GM18517 (cell line): ENCODE data around the gene STAG2.
"Not testable (repeated sequence)": the region's sequence is repeated elsewhere in the genome, so short reads cannot be mapped to it uniquely, and the experiment has no call there.

Experiments used
- ATAC-seq: cut with Tn5 transposase; IDR thresholded peaks from one replicate; pipeline ENCODE4 v1.9.1; 2021; ENCODE audit warnings: mild to moderate bottlenecking, moderate library complexity; ENCODE audit not compliant: unreplicated experiment

STAG2 gene

GRCh38 chrX:123961268-123962005 is at the start of gene STAG2:
STAG2 (plus strand) TSS chrX:123961706; CDS start chrX:124022628, 60,922 bp downstream.
- no peak for ATAC-seq

GRCh38 chrX:123917069-123917468 is 44.4 kb upstream of the STAG2 start:
- ATAC-seq = no peak

- ATAC-seq = no peak
Measured at GRCh38 chrX:123918106-123918721, 43.3 kb upstream of the STAG2 start.

GRCh38 chrX:123920105-123920785 is 41.3 kb upstream of the STAG2 start:
- ATAC-seq = no peak

- ATAC-seq = no peak
Measured at GRCh38 chrX:123923211-123923610, 38.3 kb upstream of the STAG2 start.

- ATAC-seq = no peak
Measured at GRCh38 chrX:123924186-123924585, 37.3 kb upstream of the STAG2 start.

- no peak for ATAC-seq
Measured at GRCh38 chrX:123927845-123928244, 33.7 kb upstream of the STAG2 start.

GRCh38 chrX:123932055-123932454 is 29.5 kb upstream of the STAG2 start:
- ATAC-seq = not testable (repeated sequence)

GRCh38 chrX:123943074-123943473 is 18.4 kb upstream of the STAG2 start:
- no peak for ATAC-seq

- ATAC-seq = no peak
Measured at GRCh38 chrX:123943488-123943887, 18.0 kb upstream of the STAG2 start.

GRCh38 chrX:123949846-123950245 is 11.7 kb upstream of the STAG2 start:
- no peak for ATAC-seq

- no peak for ATAC-seq
Measured at GRCh38 chrX:123959281-123960063, 2.0 kb upstream of the STAG2 start.

- ATAC-seq = no peak
Measured at GRCh38 chrX:123960956-123961267, 594 bp upstream of the STAG2 start.

- ATAC-seq = no peak
Measured at GRCh38 chrX:123962006-123962467, 531 bp downstream of the STAG2 start.

GRCh38 chrX:123962794-123963373 is 1.4 kb downstream of the STAG2 start:
- peak; percentile 62 for ATAC-seq

GRCh38 chrX:123964156-123964834 is 2.8 kb downstream of the STAG2 start:
- no peak for ATAC-seq

GRCh38 chrX:123965712-123966111 is 4.2 kb downstream of the STAG2 start:
- no peak for ATAC-seq

GRCh38 chrX:123967497-123967896 is 6.0 kb downstream of the STAG2 start:
- ATAC-seq = no peak

- ATAC-seq = no peak
Measured at GRCh38 chrX:123968383-123969050, 7.0 kb downstream of the STAG2 start.

- no peak for ATAC-seq
Measured at GRCh38 chrX:123971982-123972381, 10.5 kb downstream of the STAG2 start.
